Pancreas (tissue), 10 donors: ENCODE measurements around the gene PRKCZ. TPM values are rescaled to one million over a fixed set of nuclear protein-coding genes. Genes with fewer than 3 reads are reported as not detected.
A peak's percentile ranks its signal among the peaks of the same experiment; 100 is the strongest.

Experiments
- ATAC-seq, 4 donors: fragments of 200-7000 bp; cut with Tn5 transposase; one replicate each; pipeline versions ENCODE4 v1.8.0 to v1.9.1; 2020; ENCODE audit warnings: mild to moderate bottlenecking in 4 of 4, moderate library complexity in 4 of 4
- DNase-seq, 6 donors: peaks; one replicate each; pipeline ENCODE4 v3.0.0-alpha.2; 2020
- FAIRE-seq: peaks from 2 replicates; lab custom pipeline; 2012; peaks lifted over from hg19 to GRCh38; lab: Jason Lieb, UNC
- H3K27ac ChIP-seq, 4 donors: fragments of 200-600 bp; sonication (generic); 1 replicate in 3 of 4; 2 replicates in 1 of 4; pipeline versions ENCODE4 v1.5.0 to v1.8.0; 2020
- H3K27me3 ChIP-seq, 4 donors: fragments of 200-600 bp; one replicate each; pipeline ENCODE4 v1.8.0; 2021
- H3K36me3 ChIP-seq, 3 donors: fragments of 200-600 bp; sonication (generic) in 1 of 3; one replicate each; pipeline versions ENCODE4 v1.5.0 to v1.8.0; 2020 to 2021
- H3K4me1 ChIP-seq, 3 donors: fragments of 200-600 bp; one replicate each; pipeline ENCODE4 v1.8.0; 2021
- H3K4me3 ChIP-seq, 4 donors: fragments of 200-600 bp; sonication (generic) in 2 of 4; one replicate each; pipeline versions ENCODE4 v1.5.0 to v1.8.0; 2020 to 2021
- H3K9me3 ChIP-seq, 4 donors: fragments of 200-600 bp; one replicate each; pipeline ENCODE4 v1.8.0; 2021
- WGBS, 2 donors: extraction: QIAGEN DNeasy Blood & Tissue Kit; methylation state at CpG; one replicate each; pipeline ENCODE4 v1.1.7; 2013; 5-methylcytosine and 5-hydroxymethylcytosine counted together
- intact Hi-C, 3 donors: fragments of 100-400 bp; cut with DNase I; formaldehyde crosslinking; loops; one replicate each; pipeline versions ENCODE4 v1.11.1 to v1.14.2; 2022
- polyA plus RNA-seq, 2 donors: library from polyadenylated mRNA; stranded (reverse); fragments of 200-250 nt; gene quantifications; one replicate each; pipeline ENCODE4 v1.2.3, GENCODE V29; 2013
- total RNA-seq, 6 donors: library from RNA; stranded (reverse); fragmentation: NEBNext Ultra II Directional in 4 of 6; extraction: Animal tissue kit (Norgen Biotek cat#: 25700) in 4 of 6; gene quantifications; one replicate each; pipeline versions ENCODE4 v1.2.1 to v1.2.4, GENCODE V29; 2021 to 2023
- TF ChIP-seq, protein P1 (sequence below), 4 donors: fragments of 200-600 bp; sonication (generic) in 3 of 4; IDR thresholded peaks; one replicate each; pipeline versions ENCODE4 v1.5.0 to v1.8.0; 2021; ENCODE audit warnings: antibody characterized with exemption in 4 of 4
- donor health status: healthy with polysubstance abuse.
- donor health status: DM: no; HTN: no; CAD: no; lungs with moderate emphysema.
- donor health status: DM: no; HTN: no; CAD: no.
- donor health status: control.
- donor health status: control.
- donor health status: Bipolar disorder and iron deficiency.
- donor health status: DM: yes; HTN: yes; CAD: no.
- donor health status: DM: no; HTN: no; CAD: no.
- donor health status: DM: no; HTN: no; CAD: no.
- donor health status: DM: yes; HTN: yes; CAD: no.

Gene PRKCZ
- total and polyA plus RNA-seq, 8 donors = 9.8 to 27.4 (median 17.1) TPM

DNA sequence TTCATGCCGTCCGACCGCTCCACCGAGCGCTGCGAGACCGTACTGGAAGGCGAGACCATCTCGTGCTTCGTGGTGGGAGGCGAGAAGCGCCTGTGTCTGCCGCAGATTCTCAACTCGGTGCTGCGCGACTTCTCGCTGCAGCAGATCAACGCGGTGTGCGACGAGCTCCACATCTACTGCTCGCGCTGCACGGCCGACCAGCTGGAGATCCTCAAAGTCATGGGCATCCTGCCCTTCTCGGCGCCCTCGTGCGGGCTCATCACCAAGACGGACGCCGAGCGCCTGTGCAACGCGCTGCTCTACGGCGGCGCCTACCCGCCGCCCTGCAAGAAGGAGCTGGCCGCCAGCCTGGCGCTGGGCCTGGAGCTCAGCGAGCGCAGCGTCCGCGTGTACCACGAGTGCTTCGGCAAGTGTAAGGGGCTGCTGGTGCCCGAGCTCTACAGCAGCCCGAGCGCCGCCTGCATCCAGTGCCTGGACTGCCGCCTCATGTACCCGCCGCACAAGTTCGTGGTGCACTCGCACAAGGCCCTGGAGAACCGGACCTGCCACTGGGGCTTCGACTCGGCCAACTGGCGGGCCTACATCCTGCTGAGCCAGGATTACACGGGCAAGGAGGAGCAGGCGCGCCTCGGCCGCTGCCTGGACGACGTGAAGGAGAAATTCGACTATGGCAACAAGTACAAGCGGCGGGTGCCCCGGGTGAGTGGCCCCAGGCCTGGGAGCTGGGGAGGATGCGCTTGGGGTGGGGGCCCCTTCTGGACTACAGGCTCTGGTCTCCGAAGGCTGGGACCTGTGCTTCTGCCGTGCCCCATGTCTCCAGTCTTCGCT, 179.0 kb downstream of the PRKCZ start:
- WGBS, 2 donors = 9 to 10% methylated on average over 77 of the region's 77 CpGs
- H3K9me3 ChIP-seq = no peaks in the 10 kb centered on the region
- TF ChIP-seq, protein P1, sequence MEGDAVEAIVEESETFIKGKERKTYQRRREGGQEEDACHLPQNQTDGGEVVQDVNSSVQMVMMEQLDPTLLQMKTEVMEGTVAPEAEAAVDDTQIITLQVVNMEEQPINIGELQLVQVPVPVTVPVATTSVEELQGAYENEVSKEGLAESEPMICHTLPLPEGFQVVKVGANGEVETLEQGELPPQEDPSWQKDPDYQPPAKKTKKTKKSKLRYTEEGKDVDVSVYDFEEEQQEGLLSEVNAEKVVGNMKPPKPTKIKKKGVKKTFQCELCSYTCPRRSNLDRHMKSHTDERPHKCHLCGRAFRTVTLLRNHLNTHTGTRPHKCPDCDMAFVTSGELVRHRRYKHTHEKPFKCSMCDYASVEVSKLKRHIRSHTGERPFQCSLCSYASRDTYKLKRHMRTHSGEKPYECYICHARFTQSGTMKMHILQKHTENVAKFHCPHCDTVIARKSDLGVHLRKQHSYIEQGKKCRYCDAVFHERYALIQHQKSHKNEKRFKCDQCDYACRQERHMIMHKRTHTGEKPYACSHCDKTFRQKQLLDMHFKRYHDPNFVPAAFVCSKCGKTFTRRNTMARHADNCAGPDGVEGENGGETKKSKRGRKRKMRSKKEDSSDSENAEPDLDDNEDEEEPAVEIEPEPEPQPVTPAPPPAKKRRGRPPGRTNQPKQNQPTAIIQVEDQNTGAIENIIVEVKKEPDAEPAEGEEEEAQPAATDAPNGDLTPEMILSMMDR (IDR thresholded peaks at IDR 0.05) = no peak
- H3K27me3 ChIP-seq = no peaks in the 10 kb centered on the region
- no peaks in the 10 kb centered on the region for H3K36me3 ChIP-seq
- FAIRE-seq = no peak
- peak; percentile 9 to 42 (median 33) for ATAC-seq
- intact Hi-C loops = no loop called here
- peak overlapping the region; percentile 38 to 64 (median 48) for H3K4me3 ChIP-seq
- peak overlapping the region; percentile 9 to 63 (median 43) for H3K27ac ChIP-seq
- DNase-seq = peak; percentile 66 to 92 (median 79)
- peaks cover 10 to 37% (median 30%) of the 10 kb centered on the region in 3 donors for H3K4me1 ChIP-seq

- Histone ChIP-seq H3K9me3 (no peaks in the 10 kb centered on the region), H3K27me3 (no peaks in the 10 kb centered on the region), H3K27ac (peak overlapping the region; percentile 9 to 63 (median 47)), H3K4me1 (peaks cover 11 to 42% (median 30%) of the 10 kb centered on the region in 3 donors), H3K36me3 (no peaks in the 10 kb centered on the region), H3K4me3 (peak overlapping the region; percentile 31 to 64 (median 48))
- WGBS, 2 donors = 55 to 61% methylated on average over 28 to 32 of the region's 32 CpGs
- intact Hi-C loops = loop anchor here in 1 of 3 donors (10.0 kb wide), 1 partner anchor 75 kb away; no protein-coding TSS in a partner anchor
- ATAC-seq (no peak), DNase-seq (peak in 5 of 6 donors; percentile 24 to 82 (median 55)), FAIRE-seq (no peak)
- TF ChIP-seq, protein P1 (IDR thresholded peaks at IDR 0.05) = no peak
Measured at GRCh38 chr1:2229911-2230731, 179.9 kb downstream of the PRKCZ start.

- peak in 2 of 6 donors; percentile 60 to 64 for DNase-seq
- Histone ChIP-seq H3K27me3 (no peaks in the 10 kb centered on the region), H3K9me3 (no peaks in the 10 kb centered on the region), H3K36me3 (no peaks in the 10 kb centered on the region), H3K4me1 (peaks cover 15 to 49% (median 30%) of the 10 kb centered on the region in 3 donors), H3K4me3 (peak overlapping the region; percentile 31 to 64 (median 48)), H3K27ac (peak overlapping the region in 3 of 4 donors; percentile 42 to 63 (median 55))
- ATAC-seq = no peak
- WGBS, 2 donors = 49 to 56% methylated on average over 29 to 30 of the region's 30 CpGs
- FAIRE-seq = no peak
- TF ChIP-seq, protein P1 (IDR thresholded peaks at IDR 0.05) = no peak
- intact Hi-C loops = loop anchor here in 1 of 3 donors (10.0 kb wide), 1 partner anchor 74 kb away; no protein-coding TSS in a partner anchor
Measured at GRCh38 chr1:2230781-2231531, 180.7 kb downstream of the PRKCZ start.

DNA sequence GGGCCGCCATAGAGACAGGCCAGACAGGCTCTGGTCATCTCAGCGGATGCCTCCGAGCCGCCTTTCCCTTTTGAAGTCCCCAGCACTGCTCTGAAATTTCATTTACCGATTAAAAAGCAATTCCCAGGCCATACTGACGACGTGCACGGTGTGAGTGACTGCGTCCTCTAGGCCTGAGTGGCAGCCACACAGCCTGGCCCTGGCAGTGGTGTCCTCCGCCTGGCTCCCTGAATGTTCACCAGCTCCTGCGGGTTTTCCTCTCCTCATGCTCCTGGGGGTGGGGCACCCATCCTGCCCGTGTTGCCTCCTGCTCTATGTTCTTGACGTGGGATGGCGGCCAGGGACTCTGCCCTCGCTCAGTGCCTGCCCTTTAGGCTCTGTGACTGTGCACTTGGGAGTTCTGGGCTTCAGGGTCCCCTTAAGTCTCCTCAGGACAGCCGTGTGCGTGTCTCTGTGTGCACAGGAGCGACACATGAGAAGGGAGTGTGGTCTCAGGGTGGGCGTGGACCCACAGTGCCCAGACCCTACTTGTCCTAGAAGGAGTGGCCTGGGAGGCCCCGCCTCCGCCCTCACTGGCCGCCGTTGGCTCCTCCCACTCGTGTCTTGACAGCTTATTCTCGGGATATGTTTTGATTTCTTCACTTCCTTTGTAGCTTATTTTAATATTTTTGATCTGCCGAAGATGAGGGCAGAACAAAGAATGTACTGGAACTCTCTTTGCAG, 181.5 kb downstream of the PRKCZ start:
- ATAC-seq (peak in 2 of 4 donors; percentile 7 to 8), FAIRE-seq (no peak), DNase-seq (peak in 5 of 6 donors; percentile 49 to 83 (median 69))
- 50 to 59% methylated on average over 26 of the region's 26 CpGs for WGBS, 2 donors
- TF ChIP-seq, protein P1 (IDR thresholded peaks at IDR 0.05) = no peak
- Histone ChIP-seq H3K36me3 (no peaks in the 10 kb centered on the region), H3K4me3 (peak overlapping the region in 2 of 4 donors; percentile 46 to 64), H3K9me3 (no peaks in the 10 kb centered on the region), H3K27me3 (no peaks in the 10 kb centered on the region), H3K27ac (peak overlapping the region in 3 of 4 donors; percentile 9 to 63 (median 55)), H3K4me1 (peaks cover 15 to 46% (median 28%) of the 10 kb centered on the region in 3 donors)
- intact Hi-C loops = loop anchor here in 1 of 3 donors (10.0 kb wide), 1 partner anchor 73 kb away; no protein-coding TSS in a partner anchor
